NCI-H128 (cell line): ENCODE measurements around the gene IGFBP4.

ENCODE experiments used
- DNase-seq: peaks from one replicate; lab custom pipeline; 2025; ENCODE audit not compliant: unreplicated experiment; lab: John Stamatoyannopoulos, UW

IGFBP4 gene

GRCh38 chr17:40486522-40487370 lies 43.5 kb downstream of the IGFBP4 start:
- DNase-seq = no peak

DNA sequence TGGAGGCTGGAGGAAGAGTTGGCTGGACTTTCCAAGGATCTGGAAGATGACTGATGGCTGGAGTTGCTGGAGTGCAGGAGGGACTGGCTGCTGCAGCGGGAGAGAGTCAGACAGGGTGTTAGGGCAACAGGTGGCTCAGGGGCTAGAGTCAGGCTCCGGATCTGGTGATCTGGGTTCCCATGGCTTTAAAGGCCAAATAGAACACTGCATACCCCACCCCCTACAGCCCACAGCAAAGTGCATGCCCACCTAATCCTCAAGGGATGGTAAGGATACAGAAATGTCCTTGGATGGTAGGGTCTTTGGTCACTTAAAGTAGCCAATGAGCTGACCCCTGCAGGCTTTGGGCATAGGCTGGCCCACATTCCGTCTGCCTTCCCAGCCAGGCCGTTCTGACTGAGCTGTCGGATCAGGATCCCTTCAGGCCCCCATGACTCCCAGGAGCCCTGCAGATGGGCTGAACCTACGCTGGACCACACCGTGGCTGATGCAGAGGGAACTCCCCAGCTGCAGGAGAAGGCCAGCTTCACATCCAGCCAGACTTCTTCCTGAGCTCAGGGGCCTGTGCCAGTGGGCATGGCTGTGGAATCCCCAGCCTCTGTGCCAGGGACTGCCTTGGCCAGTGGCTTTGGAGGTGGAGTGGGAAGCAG lies 44.2 kb downstream of the IGFBP4 start:
- DNase-seq = no peak

GRCh38 chr17:40490289-40490853 lies 47.1 kb downstream of the IGFBP4 start:
- no peak for DNase-seq

DNA sequence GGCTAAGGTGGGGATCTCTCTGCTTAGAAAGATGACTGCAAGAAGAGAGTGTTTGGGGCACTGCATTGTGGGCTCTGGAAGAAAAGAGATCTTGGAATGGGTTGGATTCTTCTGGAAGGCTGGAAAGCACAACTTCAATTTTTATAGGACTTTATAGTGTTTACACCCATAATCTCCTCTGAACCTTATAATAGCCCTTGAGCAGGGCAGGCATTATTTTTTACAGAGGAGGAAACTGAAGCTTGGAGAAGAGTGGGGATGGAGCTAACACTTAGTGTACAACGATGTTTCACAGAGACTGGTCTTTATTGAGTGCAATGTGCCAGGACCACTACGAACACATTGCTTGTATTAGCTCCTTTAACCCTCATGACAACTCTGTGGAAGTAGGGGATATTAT lies 47.7 kb downstream of the IGFBP4 start:
- no peak for DNase-seq

GRCh38 chr17:40491486-40491885 lies 48.2 kb downstream of the IGFBP4 start:
- no peak for DNase-seq

DNA sequence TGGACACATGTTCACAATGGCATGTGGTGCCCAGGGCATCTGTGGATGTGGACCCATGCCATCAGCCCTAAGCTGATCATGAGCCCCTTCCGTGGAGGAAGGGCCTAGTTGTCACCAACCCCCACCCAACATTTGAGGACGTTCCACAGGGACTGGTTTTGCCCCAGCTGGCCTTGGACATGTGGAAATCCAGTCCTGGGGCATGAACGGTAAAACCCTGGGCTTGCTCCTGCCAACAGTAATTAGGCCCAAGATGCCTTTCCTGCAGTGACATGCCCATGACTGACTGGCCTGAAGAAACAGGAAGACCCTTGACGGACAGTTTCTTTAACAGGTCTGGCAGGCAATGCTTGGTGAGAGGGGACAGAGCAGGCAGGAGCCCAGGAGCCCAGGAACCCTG lies 50.4 kb downstream of the IGFBP4 start:
- no peak for DNase-seq

DNA sequence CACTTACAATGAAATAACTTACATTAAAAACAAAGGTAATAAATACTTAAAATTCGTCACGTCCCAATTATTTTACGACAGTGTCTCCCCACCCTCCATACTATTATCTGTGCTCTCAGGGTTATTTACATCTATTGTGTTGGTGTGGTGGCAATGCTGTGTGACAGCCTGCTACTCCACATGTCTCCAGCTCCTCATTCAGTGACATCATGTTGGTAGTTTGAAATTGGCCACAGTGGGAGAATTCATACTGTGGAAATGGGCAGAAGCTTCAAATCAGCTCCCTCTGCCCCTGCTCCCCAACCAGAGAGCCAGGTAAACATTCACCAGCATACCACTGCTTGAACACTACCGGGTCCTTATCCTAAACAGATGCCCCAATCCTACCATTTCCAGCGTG lies 51.9 kb downstream of the IGFBP4 start:
- no peak for DNase-seq

- no peak for DNase-seq
These were observed 52.9 kb downstream of the IGFBP4 start for GRCh38 chr17:40496170-40496569.

- DNase-seq = no peak
These were observed 53.6 kb downstream of the IGFBP4 start for GRCh38 chr17:40496634-40497420.

DNA sequence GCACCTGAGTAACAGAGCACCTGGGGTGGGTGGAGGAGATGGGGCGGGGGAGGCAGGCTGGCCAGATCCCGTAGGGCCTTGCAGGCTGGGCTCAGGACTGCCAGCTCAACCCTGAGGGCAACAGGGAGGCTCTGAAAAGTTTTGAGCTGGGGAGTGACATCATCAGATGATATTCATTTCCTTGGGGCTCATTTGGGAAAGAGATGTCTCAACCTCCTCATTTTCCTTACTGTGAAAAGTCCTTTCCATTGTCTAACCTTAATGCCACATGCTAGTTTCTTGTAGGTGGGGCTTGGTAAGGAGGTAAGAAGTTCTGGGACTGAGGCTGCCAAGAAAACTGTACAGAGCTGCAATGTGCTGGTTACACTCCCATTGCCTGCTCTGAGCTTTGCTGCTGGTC lies 54.4 kb downstream of the IGFBP4 start:
- no peak for DNase-seq

DNA sequence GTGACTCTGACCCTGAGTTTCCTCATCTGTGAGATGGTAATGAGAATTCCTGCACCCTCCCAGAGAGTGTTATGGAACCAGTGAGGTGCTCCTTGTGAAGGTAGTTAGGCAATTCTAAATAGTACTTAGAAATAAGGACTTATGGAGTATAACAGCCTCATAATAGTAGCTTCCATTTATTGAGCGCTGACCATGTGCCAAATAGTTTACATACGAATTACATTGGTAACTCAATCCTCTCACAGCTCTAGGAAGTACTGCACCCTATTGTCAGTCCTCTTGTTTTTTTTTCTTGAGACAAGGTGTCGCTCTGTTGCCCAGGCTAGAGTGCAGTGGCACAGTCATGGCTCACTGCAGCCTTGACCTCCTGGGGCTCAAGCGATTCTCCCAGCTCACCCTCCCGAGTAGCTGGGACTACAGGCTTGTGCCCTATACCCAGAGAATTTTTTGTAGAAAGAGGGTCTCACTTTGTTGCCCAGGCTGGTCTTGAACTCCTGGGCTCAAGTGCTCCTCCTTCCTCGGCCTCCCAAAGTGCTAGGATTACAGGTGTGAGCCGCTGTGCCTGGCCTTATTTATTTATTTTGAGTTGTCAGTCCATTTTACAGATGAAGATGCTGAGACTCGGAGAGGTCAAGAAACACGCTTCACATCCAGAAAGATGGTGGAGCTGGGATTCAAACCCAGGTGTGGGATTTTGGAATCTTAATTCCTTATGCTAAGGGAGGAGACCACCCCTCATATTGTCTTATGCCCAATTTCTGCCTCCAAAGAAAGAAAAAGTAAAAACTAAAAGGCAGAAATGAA lies 55.2 kb downstream of the IGFBP4 start:
- no peak for DNase-seq

DNA sequence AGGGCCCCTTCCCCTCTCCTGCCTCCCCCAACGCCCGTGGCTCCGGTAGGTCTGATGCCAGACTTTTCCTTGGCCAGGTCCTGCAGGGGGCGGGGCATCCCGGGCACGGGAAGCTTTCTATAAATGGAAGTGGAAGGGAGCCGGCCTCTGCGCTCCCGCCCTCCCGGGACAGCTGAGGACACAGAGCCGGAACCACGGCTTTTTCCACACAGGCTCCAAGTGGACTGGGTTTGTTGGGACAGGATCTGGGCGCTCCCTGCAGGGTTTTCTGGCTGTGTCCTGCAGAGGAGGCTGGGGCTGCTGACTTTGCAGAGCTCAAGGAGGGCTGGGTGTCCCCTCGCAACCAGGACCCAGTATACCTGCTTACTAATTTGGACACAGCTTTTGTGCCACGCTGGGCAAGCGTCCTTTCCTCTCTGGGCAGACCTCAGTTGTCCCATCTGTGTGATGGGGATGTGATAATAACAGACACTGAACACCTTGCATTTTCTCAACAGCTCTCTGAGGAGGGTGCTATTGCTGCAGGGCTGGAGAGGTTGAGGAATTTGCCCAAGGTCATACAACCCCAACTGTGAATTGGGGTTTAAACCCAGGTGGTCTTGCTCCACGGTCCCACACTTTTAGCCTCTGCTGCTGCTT lies 56.4 kb downstream of the IGFBP4 start:
- no peak for DNase-seq

- no peak for DNase-seq
These were observed 56.9 kb downstream of the IGFBP4 start for GRCh38 chr17:40500190-40500589.

GRCh38 chr17:40500709-40501108 lies 57.5 kb downstream of the IGFBP4 start:
- DNase-seq = no peak

- DNase-seq = no peak
These were observed 58.3 kb downstream of the IGFBP4 start, which contains the start of gene TNS4 for GRCh38 chr17:40501499-40501911. Gene TNS4 (minus strand): TSS chr17:40501623. CDS start chr17:40496425, 5,198 bp downstream.

GRCh38 chr17:40502716-40503115 lies 59.5 kb downstream of the IGFBP4 start:
- no peak for DNase-seq

DNA sequence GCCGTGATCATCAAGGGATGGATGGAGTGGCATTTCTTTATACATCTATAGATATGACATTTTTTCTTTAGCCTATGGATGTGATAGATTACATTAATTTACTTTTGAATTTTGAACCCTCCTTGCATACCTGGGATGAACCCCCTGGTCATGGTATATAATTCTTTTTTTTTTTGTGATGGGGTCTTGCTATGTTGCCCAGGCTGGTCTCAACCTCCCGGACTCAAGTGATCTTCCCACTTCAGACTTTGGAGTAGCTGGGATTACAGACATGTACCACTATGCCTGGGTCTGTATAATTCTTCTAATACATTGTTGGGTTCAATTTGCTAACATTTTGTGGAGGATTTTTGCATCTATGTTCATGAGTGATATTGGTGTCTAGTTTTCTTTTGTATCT lies 59.9 kb downstream of the IGFBP4 start:
- no peak for DNase-seq

GRCh38 chr17:40506786-40507185 lies 63.5 kb downstream of the IGFBP4 start:
- DNase-seq = no peak
